ENCODE data around the gene ERVH48-1. TPM values are rescaled to one million over a fixed set of nuclear protein-coding genes. Genes with fewer than 3 reads are reported as not detected.
A peak's percentile ranks its signal among the peaks of the same experiment; 100 is the strongest.

Gene ERVH48-1
- total and polyA plus RNA-seq, 9 donors, result 0.11 TPM; not detected in 8

GRCh38 chr21:42900446-42900845 is 25.0 kb downstream of the ERVH48-1 start:
- Histone ChIP-seq H3K36me3 (no peaks in the 10 kb centered on the region), H3K27me3 (no peaks in the 10 kb centered on the region), H3K4me1 (ENCODE audit: insufficient read depth) (no peaks in the 10 kb centered on the region), H3K27ac (no peak overlapping the region), H3K9me3 (no peaks in the 10 kb centered on the region), H3K4me3 (no peak overlapping the region)
- 85 to 91% (median 86%) methylated on average over 4 of the region's 4 CpGs for WGBS, 3 donors
- DNase-seq, result no peak
- TF ChIP-seq CTCF (IDR thresholded peaks at IDR 0.05), result no peak
- no peak for TF ChIP-seq EP300 (IDR thresholded peaks at IDR 0.05)
- no peak for TF ChIP-seq POLR2A (IDR thresholded peaks at IDR 0.05)
- intact Hi-C loops (cut with DNase I), result no loop called here

- H3K4me3 ChIP-seq, result peak within 1 kb of the TSS; percentile 85
- DNase-seq, result peak; percentile 99 to 100 (median 100)
- H3K36me3 ChIP-seq, result no peaks in the 10 kb centered on the region
- 0% methylated on average over 69 to 87 of the region's 87 CpGs for WGBS, 3 donors
- intact Hi-C loops (cut with DNase I), result loop anchor here in 1 of 4 donors (10.0 kb wide), 1 partner anchor 82 kb away; the partner anchor contains the start of gene PKNOX1
- no peaks in the 10 kb centered on the region for H3K27me3 ChIP-seq
- no peaks in the 10 kb centered on the region for H3K4me1 ChIP-seq (ENCODE audit: insufficient read depth)
- H3K27ac ChIP-seq, result peak within 1 kb of the TSS; percentile 80 to 88
- TF ChIP-seq EP300 (IDR thresholded peaks at IDR 0.05) (no peak), CTCF (IDR thresholded peaks at IDR 0.05) (no peak), POLR2A (IDR thresholded peaks at IDR 0.05) (peak; percentile 84)
- H3K9me3 ChIP-seq, result no peaks in the 10 kb centered on the region
Measured at GRCh38 chr21:42892931-42893755, 32.3 kb downstream of the ERVH48-1 start, which contains the start of gene NDUFV3. TSS of gene NDUFV3 (plus strand) at chr21:42893309. CDS start at chr21:42893334, 25 bp downstream.

GRCh38 chr21:42892582-42892930 is 32.9 kb downstream of the ERVH48-1 start:
- Histone ChIP-seq H3K4me3 (peak overlapping the region; percentile 85), H3K36me3 (no peaks in the 10 kb centered on the region), H3K27me3 (no peaks in the 10 kb centered on the region), H3K4me1 (ENCODE audit: insufficient read depth) (no peaks in the 10 kb centered on the region), H3K27ac (peak overlapping the region; percentile 50 to 88), H3K9me3 (no peaks in the 10 kb centered on the region)
- TF ChIP-seq POLR2A (IDR thresholded peaks at IDR 0.05), result no peak
- TF ChIP-seq EP300 (IDR thresholded peaks at IDR 0.05), result no peak
- TF ChIP-seq CTCF (IDR thresholded peaks at IDR 0.05), result no peak
- DNase-seq, result no peak
- WGBS, 3 donors, result 8 to 15% (median 13%) methylated on average over 18 of the region's 18 CpGs
- intact Hi-C loops (cut with DNase I), result loop anchor here in 1 of 4 donors (10.0 kb wide), 1 partner anchor 82 kb away; the partner anchor contains the start of gene PKNOX1

DNA sequence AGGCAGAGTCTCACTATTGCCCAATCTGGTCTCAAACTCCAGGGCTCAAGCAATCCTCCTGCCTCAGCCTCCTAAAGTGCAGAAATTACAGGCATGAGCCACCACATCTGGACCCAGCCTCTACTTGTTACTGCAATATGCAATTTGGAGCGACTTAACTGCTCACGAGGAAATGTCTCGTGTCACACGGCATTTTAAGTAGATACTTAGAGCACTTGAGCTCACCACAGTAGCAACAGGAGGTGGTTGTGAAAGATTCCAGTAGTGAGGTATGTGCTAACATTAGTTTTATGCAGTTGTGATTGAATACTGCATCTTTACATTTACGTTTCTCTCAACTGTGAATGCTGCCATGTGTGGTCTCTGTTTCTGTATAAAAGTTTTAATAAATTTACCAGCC is 38.1 kb downstream of the ERVH48-1 start:
- H3K36me3 ChIP-seq, result no peaks in the 10 kb centered on the region
- no peak for DNase-seq
- no peak overlapping the region for H3K27ac ChIP-seq
- intact Hi-C loops (cut with DNase I), result no loop called here
- H3K4me1 ChIP-seq (ENCODE audit: insufficient read depth), result no peaks in the 10 kb centered on the region
- H3K27me3 ChIP-seq, result no peaks in the 10 kb centered on the region
- no peak for TF ChIP-seq EP300 (IDR thresholded peaks at IDR 0.05)
- no peak for TF ChIP-seq CTCF (IDR thresholded peaks at IDR 0.05)
- TF ChIP-seq POLR2A (IDR thresholded peaks at IDR 0.05), result no peak
- 93 to 96% (median 95%) methylated on average over 5 of the region's 5 CpGs for WGBS, 3 donors
- no peaks in the 10 kb centered on the region for H3K9me3 ChIP-seq
- H3K4me3 ChIP-seq, result no peak overlapping the region
